Activated T-cell treated with anti-CD3 and anti-CD28 coated beads, Interleukin-2, amount 50 U/mL, for 48 hours (primary cell): ENCODE results near the gene OTUD6A.

Experiments used
- DNase-seq, 2 experiments: peaks; one replicate each; pipeline ENCODE4 v3.0.0-alpha.2; 2020

OTUD6A gene

DNA sequence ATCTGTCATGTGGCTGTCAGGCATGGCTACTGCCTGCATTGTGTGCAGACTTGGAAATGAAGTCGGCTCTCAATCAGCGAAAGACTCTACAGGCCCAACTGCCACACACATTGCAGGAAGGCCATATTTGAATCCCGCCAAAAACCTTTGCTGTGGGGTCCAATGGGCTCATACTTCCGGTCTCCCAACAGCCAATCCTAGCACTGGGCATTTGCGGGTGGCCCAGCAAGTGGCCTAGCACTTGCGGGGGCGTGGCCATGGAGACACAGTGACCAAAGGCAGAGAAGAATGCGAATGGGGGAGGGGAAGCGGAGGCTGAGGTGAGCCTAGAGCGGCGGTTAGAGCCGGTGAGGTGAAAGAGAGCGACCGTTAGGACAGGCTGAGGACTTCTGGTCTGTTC lies at the start of gene OTUD6A:
OTUD6A (plus strand) TSS at position 382 of the 400 bp plus-strand sequence. CDS start 68 bp downstream, outside the sequence.
- DNase-seq: no peak

- no peak for DNase-seq
Observed at GRCh38 chrX:70012756-70013155, 49.5 kb upstream of the OTUD6A start.

GRCh38 chrX:70013466-70014381 lies 48.5 kb upstream of the OTUD6A start:
- DNase-seq: no peak

GRCh38 chrX:70016513-70016912 lies 45.7 kb upstream of the OTUD6A start:
- DNase-seq: no peak

- no peak for DNase-seq
Observed at GRCh38 chrX:70022616-70023015, 39.6 kb upstream of the OTUD6A start.

DNA sequence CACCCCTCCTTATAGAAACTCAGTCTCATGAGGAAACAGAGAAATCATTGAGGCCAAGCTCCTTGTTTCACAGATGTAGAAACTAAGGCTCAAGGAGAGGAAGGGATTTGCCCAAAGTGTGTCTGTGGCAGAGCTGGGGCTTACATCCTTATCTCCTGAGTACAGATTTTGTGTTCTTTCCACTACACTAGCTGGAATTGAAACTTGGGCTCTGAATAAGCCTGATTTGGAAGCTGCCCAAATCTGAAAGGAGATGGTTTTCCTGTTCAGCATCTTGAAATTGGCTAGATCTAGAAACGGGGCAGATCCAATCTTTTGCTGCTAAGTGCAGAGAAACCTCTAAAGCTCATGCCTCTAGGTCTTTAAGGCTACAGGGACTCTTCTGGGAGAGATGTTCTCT lies 36.8 kb upstream of the OTUD6A start:
- DNase-seq: no peak

DNA sequence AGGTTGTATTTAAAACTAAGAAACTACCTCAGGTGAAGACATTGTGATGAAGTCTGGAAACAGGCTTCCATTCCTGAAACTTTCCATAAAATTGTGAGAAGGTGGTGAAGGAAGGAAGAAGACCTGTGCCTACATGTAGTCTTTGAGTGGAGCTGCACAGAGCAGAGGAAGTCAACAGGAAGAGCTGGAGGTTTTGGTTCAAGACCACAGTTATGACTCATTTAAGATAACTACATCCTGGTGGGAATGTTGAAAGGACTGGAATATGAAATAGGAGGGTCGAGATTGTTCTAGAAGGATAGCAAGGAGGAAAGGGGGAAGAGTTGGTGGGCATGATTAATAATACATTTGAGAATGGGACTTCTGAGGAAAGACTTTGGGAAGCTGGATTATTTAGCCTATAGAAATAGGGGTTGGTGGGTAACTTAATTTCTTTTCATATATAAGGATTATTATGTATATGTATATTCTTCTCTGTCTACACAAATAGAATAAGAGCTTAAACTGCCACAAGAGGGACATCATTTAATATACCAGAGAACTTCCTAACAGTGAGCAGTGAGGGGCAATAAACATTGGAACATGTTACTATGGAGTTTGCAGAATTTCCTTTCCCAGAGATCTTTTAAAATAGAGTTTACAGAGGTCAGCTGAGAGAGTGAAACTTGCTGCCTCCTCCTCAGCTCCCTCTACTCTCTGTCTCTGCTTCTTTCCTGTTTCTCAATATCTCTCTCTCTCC lies 36.0 kb upstream of the OTUD6A start:
- no peak for DNase-seq

GRCh38 chrX:70026851-70027200 lies 35.4 kb upstream of the OTUD6A start:
- no peak for DNase-seq

- no peak for DNase-seq
Observed at GRCh38 chrX:70029863-70030262, 32.4 kb upstream of the OTUD6A start.

DNA sequence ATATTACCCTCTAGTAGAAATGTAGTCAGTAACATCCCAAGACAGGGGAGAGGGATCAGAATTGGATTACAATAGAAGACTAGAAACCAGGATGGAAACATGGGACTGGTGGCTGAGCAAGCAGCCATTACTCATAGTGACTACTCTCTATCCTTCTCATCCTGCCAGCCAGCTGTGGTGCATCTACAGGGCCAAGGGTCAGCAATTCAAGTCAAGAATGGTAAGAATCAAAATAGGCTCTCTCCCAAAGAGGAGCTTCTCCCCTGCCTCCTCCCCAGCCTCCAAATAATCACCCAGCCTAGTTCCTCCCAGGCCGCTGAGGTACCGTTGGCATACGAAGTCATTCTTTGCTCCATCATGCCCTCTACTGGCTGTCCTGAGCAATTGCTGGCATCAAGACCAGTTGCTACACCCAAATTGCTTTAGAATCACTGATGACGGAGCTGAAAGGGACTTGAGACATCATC lies 31.9 kb upstream of the OTUD6A start:
- peak; percentile 50 to 64 for DNase-seq

GRCh38 chrX:70032792-70033191 lies 29.5 kb upstream of the OTUD6A start:
- DNase-seq: no peak

GRCh38 chrX:70033348-70034051 lies 28.8 kb upstream of the OTUD6A start:
- DNase-seq: peak; percentile 59 to 65

- no peak for DNase-seq
Observed at GRCh38 chrX:70034646-70035045, 27.6 kb upstream of the OTUD6A start.

DNA sequence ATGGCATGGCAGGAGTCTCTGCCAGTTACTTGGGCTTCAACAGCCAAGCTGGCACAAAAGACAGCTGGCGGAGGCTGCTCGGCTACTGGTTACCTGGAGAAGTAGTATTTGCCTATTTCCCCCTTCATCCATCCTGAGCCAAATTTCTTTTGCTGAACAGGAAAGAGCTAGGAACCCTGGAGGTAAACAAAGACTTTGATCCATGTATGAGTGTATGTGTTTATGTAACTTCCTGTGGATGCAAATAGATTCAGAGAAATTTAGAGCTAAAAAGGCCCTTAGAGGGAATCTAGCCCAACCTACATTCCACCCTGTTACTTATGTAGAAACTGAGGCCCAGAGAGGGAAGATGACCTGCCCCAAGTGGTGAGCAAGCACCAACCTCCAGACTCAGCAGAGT lies 23.7 kb upstream of the OTUD6A start:
- DNase-seq: no peak

DNA sequence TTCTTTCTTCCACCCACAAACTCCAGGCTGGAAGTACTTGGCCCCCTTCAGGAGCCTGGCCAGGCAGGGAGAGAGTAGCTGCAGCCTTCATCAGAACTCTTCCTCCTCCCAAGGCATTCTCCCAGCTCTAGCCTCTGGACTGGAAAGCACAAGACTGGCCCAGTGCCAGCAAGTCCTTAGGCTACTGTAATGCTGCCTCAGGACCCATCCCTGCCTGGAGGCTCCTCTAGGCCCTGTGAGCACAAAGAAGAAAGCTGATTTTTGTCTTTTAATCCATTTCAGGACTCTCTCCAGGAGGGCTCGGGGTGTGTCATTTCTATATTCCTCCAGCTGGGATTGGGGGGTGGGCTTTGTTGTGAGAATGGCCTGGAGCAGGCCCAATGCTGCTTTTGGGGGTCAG lies 23.3 kb upstream of the OTUD6A start:
- DNase-seq: no peak

DNA sequence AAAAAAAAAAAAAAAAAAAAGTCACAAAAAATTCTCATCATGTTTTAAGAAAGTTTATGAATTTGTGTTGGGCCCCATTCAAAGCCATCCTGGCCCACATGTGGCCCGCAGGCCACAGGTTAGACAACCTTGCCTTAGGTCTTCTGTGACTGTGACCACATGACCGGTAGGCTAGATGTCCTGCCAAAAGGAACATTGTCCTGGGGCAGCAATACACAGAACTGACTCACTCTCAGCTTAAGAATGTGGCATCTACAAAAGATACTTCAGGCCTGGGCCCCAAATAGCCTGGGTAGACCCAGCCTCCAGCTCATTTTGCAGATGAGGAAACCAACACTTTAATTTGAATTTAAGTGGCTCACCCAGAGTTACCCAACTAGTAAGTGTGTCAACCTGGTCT lies 22.5 kb upstream of the OTUD6A start:
- no peak for DNase-seq

- DNase-seq: no peak
Observed at GRCh38 chrX:70041993-70042392, 20.3 kb upstream of the OTUD6A start.

DNA sequence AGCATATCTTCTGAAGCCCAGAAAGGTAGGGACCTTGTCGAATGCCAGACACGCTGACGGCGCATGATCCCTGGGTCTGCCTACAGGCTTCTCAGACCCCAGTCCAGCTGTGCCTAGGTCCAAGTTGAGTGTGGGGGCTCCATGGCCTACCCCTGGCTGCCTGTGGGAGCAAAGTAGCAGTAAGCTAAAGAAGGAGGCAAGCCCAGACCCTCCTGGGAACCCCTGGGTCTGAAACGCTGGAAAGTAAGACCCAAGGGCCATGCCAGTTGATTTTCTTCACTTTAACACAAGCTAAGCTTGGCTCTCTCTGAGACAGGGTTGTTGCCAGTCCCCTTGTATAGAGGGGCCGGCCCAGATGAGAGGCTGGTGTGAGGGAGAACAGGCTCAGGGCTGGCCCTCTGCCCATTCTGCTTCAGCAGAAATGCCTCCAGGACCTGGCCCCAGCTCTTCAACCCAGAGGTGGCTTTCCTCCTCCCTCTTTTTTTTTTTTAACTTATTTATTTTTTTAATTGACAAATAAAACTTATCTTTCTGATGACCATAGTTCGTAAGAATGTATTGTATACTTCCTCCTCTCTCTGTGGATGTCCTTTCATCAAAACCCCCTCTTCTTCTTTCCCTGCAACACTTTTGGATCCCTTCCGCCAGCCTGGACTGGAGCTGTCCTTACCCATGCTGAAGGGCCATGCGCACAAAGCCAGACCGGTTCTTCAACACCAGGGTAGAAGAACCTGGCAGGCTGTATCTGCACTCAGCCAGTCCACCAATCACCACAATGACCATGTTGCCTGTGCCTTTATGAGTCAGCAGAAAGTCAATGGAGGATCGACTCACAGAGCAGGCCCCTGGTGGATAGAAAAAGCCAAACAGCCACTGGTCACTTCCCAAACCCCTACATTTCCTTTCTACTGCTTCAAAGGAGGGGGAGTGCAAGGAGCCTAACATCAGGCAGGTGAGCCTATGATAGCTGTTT lies 19.6 kb upstream of the OTUD6A start:
- no peak for DNase-seq

DNA sequence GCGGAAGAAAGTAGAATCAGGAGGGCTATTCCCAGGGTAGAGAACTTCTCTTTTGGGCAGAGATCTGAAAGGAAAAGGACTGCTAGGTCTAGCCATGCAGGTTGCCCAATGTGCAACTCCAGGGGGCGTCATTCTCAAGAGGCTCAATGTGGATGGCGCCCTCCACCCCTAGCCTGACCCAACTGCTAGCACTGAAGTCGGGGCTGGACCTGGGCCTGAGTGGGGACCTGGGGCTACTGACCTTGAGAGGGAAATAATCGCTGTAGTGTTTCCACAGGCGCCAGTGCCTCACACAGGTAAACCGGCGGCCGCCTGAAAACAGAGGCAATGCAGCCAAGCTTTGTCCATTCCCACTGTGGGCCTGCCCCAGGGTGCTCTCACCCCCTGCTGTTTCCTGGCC lies 18.6 kb upstream of the OTUD6A start:
- no peak for DNase-seq

DNA sequence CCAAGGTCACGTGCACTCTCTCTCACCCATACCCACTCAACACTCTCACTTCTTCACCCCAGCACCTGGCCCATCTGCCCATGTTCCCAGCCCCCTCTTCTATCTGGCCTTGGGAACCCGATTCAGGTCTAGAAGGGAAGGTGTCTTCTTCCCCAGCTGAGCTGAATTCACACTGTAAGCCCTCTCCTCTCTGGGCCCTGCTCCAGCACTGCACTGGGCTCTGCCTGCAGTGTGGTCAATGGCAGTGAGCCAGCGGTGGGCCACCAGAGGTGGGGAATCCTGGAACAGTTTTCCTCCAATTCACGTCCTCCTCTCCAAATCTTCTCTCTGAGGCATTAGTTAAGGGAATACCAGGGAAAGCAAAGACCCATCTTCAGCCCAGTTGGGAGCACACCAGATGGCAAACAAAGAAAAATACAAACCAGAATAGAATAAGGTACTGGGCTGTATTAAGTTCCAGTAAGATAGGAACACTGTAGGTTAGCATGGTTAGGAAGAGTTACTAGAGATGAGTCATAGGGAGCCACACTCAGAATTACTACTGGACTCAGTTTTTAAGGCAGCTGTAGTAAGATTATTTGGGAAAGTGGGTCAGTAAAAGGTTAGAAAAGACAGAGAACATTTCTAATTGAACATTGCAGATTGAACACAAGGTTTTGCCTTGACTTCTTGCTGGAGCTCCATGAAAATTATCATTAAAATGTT lies 17.6 kb upstream of the OTUD6A start:
- DNase-seq: no peak

- no peak for DNase-seq
Observed at GRCh38 chrX:70046978-70047377, 15.3 kb upstream of the OTUD6A start.

- DNase-seq: no peak
Observed at GRCh38 chrX:70049406-70049805, 12.9 kb upstream of the OTUD6A start.
